Measurements from ENCODE around the gene FRMD6. TPM values are rescaled to one million over a fixed set of nuclear protein-coding genes. Genes with fewer than 3 reads are reported as not detected.

The FRMD6 gene
- total and polyA plus RNA-seq, 12 donors: 6.4 to 42.6 (median 23.3) TPM

GRCh38 chr14:51626185-51626584, 25.5 kb upstream of the FRMD6 start:
- no peak overlapping the region for H3K27ac ChIP-seq
- no peaks in the 10 kb centered on the region for H3K36me3 ChIP-seq (replicated peaks in 1 of 2)
- DNase-seq: no peak
- no peaks in the 10 kb centered on the region for H3K27me3 ChIP-seq
- no peak overlapping the region for H3K4me3 ChIP-seq
- 52 to 84% (median 76%) methylated on average over 2 of the region's 2 CpGs for WGBS, 4 donors
- H3K9me3 ChIP-seq (replicated peaks in 1 of 3): no peaks in the 10 kb centered on the region
- no peaks in the 10 kb centered on the region for H3K4me1 ChIP-seq (replicated peaks in 1 of 2)
- intact Hi-C loops (cut with DNase I): no loop called here
- TF ChIP-seq POLR2A (IDR thresholded peaks at IDR 0.05) (no peak), CTCF (IDR thresholded peaks at IDR 0.05) (no peak)

GRCh38 chr14:51626788-51627187, 24.9 kb upstream of the FRMD6 start:
- Histone ChIP-seq H3K27ac (no peak overlapping the region), H3K9me3 (replicated peaks in 1 of 3) (no peaks in the 10 kb centered on the region), H3K4me3 (no peak overlapping the region), H3K36me3 (replicated peaks in 1 of 2) (no peaks in the 10 kb centered on the region), H3K4me1 (replicated peaks in 1 of 2) (no peaks in the 10 kb centered on the region), H3K27me3 (no peaks in the 10 kb centered on the region)
- 15 to 38% (median 27%) methylated on average over 1 of the region's 1 CpG for WGBS, 4 donors
- no peak for DNase-seq
- TF ChIP-seq POLR2A (IDR thresholded peaks at IDR 0.05) (no peak), CTCF (IDR thresholded peaks at IDR 0.05) (no peak)
- intact Hi-C loops (cut with DNase I): no loop called here

GRCh38 chr14:51627313-51627712, 24.4 kb upstream of the FRMD6 start:
- no peak overlapping the region for H3K27ac ChIP-seq
- H3K9me3 ChIP-seq (replicated peaks in 1 of 3): no peaks in the 10 kb centered on the region
- no peaks in the 10 kb centered on the region for H3K4me1 ChIP-seq (replicated peaks in 1 of 2)
- no peak overlapping the region for H3K4me3 ChIP-seq
- H3K36me3 ChIP-seq (replicated peaks in 1 of 2): no peaks in the 10 kb centered on the region
- no peaks in the 10 kb centered on the region for H3K27me3 ChIP-seq
- no peak for TF ChIP-seq CTCF (IDR thresholded peaks at IDR 0.05)
- TF ChIP-seq POLR2A (IDR thresholded peaks at IDR 0.05): no peak
- no peak for DNase-seq
- intact Hi-C loops (cut with DNase I): no loop called here

GRCh38 chr14:51628238-51628637, 23.5 kb upstream of the FRMD6 start:
- intact Hi-C loops (cut with DNase I): no loop called here
- WGBS, 4 donors: 59 to 88% (median 72%) methylated on average over 1 of the region's 1 CpG

More at GRCh38 chr14:51628238-51628637, 23.5 kb upstream of the FRMD6 start:
- DNase-seq: no peak
- H3K27ac ChIP-seq: no peak overlapping the region
- no peaks in the 10 kb centered on the region for H3K27me3 ChIP-seq
- H3K9me3 ChIP-seq (replicated peaks in 1 of 3): no peaks in the 10 kb centered on the region
- TF ChIP-seq CTCF (IDR thresholded peaks at IDR 0.05): no peak
- TF ChIP-seq POLR2A (IDR thresholded peaks at IDR 0.05): no peak
- H3K36me3 ChIP-seq (replicated peaks in 1 of 2): no peaks in the 10 kb centered on the region
- no peaks in the 10 kb centered on the region for H3K4me1 ChIP-seq (replicated peaks in 1 of 2)
- H3K4me3 ChIP-seq: no peak overlapping the region
